Stimulated activated CD4-positive, alpha-beta T cell treated with anti-CD3 and anti-CD28 coated beads, TNF-alpha, amount 100 ng/mL, for 48 hours (primary cell): ENCODE results near the gene KIF1C.

Experiments
- DNase-seq, 3 donors: peaks; one replicate each; pipeline ENCODE4 v3.0.0-alpha.2; 2020; ENCODE audit warnings: low read depth in 3 of 3

Gene KIF1C

DNA sequence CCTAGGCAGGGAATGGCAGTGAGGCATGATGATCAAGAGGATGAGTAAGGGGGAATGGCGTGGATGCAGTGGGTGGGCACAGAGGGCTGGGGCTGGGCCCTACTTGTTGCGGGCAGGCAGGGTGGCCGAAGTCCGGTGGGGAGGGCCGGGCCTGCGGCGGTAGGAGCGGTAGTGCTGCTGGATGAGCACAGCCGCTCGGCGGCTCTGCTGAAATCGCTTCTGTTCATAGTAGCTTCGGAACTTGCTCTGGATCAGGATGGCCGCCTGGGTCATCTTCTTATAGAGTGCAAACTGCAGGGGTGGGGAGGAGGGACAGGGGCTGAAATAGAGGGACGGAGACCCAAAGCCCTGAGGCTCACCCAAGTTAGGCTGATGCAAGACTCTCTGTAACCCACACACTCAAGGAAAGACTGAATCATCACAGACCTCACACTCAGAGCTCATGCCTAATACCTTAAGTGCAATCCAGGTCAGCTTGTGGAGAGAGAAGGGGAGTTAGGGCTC, 28.7 kb upstream of the KIF1C start:
- peak in 1 of 3 donors; percentile 47 for DNase-seq

GRCh38 chr17:4969551-4970173, 28.1 kb upstream of the KIF1C start:
- DNase-seq = peak in 2 of 3 donors; percentile 24 to 38

DNA sequence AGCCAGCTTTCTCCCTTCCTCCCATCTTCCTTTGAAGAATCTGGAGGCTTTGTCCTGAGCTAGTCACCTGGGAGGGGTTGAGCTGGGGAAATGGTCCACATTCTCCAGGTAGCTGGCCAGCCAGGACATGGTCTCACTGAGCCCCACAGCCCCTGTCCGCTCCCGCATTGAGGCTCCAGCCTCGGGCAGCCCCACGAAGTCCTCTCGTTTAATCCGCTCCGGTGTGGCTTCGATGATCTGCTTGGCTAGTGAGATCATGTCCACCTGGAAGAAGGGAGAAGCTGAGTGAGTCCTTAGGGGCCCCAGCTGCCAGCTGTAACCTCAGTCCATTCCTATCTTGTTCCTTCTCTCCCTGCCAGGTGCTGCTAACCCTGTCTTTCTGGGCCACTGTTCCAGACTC, 27.5 kb upstream of the KIF1C start:
- DNase-seq = no peak

GRCh38 chr17:4971826-4972225, 25.9 kb upstream of the KIF1C start:
- DNase-seq = no peak

GRCh38 chr17:4972322-4972721, 25.4 kb upstream of the KIF1C start:
- no peak for DNase-seq

DNA sequence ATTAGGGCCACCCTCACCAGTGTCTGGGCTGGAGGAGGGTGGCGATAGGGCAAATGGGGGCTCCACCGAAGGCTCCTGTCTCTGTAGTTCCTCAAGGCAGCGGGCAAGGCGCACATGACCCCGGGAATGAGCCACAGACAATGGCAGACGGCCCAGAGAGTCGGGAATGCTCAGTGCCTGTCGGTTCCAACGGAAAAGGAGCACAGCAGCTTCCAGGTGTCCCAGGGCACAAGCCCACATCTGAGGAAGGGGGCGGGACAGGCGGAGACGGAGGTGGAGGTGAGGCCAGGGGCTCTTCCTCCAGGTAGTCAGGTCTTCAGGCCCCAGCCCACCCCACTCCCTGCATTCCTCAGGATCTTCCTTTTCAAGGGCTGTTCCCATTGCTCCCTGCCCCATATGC, 25.0 kb upstream of the KIF1C start:
- DNase-seq = no peak

DNA sequence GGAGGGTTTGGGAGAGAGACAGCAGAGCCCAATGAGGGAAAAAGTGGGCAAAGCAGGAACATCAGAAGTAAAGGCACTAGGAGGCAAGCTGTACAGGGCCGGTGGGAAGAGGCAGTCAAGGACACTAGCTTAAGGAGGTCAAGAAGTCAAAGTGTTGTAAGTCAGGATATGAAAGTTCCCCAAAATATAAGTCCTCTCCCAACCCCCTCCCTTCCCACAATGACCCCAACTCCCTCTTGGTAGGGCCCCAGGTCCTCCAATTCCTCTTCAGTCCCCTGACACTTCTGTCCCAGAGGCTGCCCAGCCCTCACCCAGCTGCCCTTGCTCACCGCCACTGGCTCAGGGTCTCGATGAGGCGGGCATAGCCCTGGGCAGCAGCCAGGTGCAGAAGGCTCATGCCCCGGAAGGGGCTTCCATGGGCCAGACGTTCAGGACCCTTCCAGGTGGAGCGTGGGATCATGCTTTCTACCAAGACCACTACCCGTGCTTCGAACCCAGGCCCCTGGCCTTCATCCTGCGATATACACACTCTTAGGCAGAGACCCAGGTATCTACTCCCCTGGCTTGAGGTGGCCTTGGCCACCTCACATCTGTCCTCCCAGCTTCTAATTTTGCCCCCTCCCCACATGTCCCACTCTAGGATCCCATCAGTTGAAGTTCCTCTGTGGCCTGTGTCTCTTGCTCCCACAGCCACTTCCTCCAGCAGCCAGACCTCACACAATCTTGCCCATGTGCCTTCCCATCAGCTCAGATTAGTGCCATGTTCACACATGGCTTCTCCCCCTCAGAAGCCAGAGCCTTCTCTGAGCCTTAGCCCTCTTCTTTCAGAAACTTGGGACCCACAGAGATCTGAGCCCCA, 24.3 kb upstream of the KIF1C start:
- DNase-seq = no peak

DNA sequence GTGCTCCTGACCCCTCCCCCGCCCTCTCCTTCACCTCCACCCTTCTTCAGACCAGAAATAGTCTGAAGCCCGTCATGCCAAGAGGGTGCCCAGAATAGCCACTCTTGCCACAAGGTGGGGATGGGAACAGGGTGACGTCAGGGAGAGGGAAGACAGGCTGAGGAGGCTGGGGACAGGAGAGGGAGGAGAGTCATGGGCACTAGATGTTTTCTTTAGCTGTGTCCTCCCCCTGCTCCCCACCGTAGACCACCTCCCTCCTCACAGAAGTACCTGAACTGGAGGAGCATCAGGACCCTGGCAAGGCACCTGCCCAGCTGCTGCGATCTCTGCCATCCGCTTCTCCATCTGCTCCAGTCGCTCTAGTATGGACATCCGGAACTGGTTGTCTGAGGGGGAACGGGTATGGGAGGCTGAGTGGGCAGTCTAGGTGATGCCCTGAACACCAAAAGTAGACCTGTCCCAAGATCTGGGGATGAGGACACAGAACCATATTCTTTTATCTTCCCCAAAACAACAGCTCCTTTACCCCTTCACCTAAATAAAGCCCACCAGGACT, 23.6 kb upstream of the KIF1C start:
- DNase-seq = no peak

DNA sequence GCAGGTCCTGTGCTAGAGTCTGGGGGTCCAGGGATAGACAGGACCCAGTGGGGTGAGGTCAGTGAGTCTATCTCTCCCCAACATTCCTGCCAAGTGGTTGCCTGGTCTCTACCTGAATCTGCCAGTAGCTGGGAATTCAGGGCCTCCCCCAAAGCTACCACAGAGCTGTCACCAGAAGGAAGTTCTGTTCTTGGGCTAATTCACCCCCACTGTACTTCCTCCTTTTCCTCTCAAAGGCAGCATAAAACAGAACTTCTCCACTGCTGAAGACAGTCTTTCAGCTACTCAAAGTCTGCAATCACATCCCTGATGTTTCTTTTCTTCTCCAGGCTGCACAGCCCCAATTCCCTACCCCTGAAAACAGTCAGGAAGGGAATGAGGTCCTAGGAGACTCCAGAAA, 19.0 kb upstream of the KIF1C start:
- no peak for DNase-seq

DNA sequence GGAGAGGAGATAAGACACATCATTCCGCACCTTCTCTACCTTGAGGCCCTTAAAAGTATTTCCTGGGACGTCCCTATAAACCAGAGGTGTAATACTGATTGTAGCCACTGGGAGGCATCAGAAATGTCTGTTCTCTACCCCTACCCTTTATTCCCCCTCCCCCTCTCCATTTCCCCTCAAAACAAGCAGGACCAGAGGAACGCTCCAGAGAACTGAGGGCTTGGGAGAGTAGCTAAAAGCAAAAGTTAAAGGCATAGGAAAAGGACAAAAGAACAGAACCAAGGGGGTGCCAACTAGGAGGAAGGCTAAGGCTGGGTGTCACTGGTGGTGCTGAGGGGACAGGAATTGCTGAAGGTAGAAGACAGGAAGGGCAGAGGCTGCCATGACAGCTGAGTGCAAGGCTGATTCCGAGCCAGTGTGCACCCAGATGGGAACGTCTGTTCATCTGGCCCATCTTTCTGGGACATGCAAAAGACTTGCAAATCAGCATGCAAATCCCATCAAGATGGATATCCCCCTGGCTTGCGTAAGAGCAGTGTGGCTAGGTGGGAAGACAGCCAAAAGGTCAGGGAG, 17.0 kb upstream of the KIF1C start:
- DNase-seq = peak in 1 of 3 donors; percentile 58

- no peak for DNase-seq
Observed at GRCh38 chr17:4982305-4982704, 15.4 kb upstream of the KIF1C start.

GRCh38 chr17:4986403-4986802, 11.3 kb upstream of the KIF1C start:
- no peak for DNase-seq

DNA sequence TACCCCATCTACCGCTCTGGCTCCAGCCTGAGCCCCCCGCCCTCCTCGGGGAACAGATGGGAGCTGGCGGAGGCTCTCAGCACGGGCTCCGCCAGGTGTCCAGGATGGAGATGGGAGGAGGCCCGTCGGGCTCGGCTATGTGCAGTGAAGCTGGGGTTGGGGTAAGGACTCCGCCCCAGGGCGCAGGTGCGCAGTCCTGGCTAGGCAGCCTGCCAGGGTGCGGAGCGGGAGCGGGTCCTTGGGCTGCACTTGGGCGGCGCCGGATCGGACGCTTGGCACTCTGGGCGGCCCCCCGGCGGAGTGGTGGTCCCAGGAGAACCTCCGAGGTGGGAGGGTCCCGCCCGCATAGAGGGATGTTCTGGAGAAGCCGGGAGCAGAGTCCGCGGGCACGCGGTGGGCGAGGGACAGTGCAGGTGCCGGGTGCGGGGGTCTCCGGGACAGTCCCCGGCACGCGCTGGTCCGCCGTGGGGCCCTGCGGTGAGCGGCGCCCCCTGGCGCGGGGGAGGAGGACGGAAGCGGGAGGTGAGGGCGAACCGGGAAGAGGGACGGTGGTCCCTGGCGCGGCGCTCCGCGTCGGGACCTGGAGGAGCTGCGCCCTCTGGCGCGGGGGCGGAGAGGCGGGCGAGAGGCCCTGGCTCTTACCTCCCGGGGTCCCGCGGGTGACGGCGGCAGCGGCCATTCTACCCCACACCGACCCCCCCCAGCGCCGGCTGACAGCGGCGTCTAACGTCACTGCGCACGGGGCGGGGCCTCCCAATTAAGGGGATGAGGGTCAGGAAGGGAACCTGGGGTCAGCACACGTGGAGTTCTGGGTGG, 10.6 kb upstream of the KIF1C start, which contains the start of gene CAMTA2:
Gene CAMTA2, minus strand, starts transcription at position 725 of the 816 bp plus-strand sequence. CDS start 1,453 bp downstream, outside the sequence.
- peak; percentile 68 to 89 (median 77) for DNase-seq

DNA sequence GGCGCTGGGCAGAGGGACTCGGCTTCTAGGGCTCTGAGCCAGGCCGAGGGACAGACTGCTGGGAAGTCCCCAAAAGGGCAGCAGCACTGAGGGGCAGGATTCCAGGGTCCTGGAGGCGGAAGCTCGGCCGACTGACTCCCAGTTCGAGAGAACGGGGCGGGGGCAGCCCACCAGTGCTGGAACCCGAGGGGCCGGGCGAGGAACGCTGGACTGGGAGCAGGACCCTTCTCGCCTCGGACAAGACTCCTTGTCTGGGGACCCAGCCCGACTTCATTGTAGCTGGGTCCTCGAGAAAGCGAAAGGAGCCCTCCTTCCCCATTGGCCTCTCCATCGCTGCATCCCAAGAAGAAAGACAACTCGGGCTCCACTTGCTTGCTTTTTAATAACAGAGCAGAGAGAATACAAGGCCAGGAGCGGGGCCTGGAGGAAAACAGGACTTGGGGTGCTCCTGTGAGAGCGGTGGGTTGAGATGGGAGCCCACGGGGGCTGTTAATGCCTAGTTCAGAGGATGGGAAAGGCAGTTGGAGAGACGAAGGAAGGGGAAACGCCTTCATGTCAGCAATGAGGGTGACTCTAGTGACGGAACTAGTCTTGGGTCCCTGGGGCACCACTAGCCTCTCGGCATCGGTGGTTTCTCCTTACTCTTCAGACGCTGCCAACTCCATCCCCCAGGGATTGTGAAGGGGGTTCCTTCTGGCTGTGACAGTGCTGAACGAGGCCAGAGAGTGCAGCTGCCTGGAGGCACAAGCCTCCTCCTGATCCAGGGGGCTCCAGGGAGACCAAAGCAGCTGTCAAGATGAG, 9.8 kb upstream of the KIF1C start:
- no peak for DNase-seq

GRCh38 chr17:4994081-4994595, 3.6 kb upstream of the KIF1C start:
- no peak for DNase-seq

- DNase-seq = no peak
Observed at GRCh38 chr17:4998027-4998731, 429 bp downstream of the KIF1C start.

DNA sequence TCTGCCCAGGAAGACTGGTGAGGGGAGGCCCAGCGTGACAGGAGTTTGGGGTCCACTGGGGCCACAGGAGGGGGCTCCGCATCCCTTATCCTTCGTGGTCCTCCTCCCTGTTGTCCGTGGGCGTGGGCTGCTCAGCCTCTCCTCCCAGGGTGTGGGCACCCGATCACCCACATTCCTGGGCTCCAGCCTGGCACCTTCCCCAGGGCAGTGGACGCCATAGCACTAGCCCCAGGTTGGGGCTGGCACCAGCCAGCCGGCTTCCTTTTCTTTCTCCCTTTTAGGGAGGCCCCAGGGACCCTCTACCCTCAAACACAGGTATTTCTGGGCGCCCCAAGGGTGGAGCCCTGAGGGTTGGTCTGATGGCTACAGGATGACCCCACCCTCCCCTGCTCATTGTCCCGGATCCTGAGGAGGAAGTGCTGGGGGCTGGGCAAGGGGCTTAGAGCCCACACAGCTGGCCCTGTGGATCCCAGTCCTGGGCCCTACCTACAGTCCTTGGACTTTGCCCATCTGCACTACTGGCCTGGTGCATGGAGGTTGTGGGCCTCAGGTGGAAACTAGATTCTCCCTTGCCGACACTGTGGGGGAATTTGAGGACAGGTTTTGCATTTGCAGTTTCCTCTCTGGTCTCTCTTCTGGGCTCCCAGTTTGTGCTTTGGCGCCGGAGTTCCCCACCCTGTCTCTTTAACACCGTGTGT, 1.1 kb downstream of the KIF1C start:
- DNase-seq = no peak

DNA sequence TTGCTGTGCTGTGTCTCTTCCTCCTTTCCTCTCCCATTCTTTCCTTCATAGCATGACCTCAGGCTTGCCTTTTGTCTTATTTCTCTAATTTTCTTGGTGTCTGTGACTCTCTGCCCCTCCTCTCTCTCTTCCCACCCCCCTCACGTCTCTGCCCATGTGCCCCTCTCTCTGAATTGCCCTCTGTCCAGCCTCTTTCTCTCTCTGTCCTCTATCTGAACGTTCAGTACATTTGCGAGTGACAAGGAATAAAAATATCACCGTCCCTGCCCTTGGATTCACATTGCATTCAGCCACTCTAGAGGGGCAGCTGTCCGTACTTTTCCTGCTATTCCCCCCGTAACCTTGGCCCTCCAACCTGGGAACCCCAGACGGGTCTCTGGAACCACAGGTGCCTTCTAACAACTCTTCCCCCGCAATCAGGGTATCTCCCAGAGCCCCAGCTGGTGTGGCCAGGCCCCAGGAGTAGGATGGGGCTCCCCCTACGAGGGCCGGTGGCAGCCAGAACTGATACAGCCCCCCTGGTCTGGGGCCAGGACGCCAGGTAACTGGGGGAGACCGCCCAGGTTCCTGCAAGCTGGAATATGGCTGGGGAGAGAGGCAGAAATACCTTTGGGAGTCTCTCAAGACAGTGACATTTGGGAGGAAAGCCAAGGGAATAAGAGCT, 1.8 kb downstream of the KIF1C start:
- DNase-seq = no peak

- DNase-seq = no peak
Observed at GRCh38 chr17:5000237-5000639, 2.5 kb downstream of the KIF1C start.
